Kidney epithelial cell (primary cell): ENCODE data around the gene OR4M2. TPM values are rescaled to one million over a fixed set of nuclear protein-coding genes. Genes with fewer than 3 reads are reported as not detected.
"Not testable (repeated sequence)": the region's sequence is repeated elsewhere in the genome, so short reads cannot be mapped to it uniquely, and the experiment has no call there.

ENCODE experiments used
- DNase-seq: peaks from one replicate; pipeline ENCODE4 v3.0.0-alpha.2; 2010; ENCODE audit warnings: low read depth
- H3K27me3 ChIP-seq: 2 replicates; pipeline ENCODE4 v1.6.0; 2011; ENCODE audit warnings: low read length; ENCODE audit not compliant: control insufficient read depth, insufficient read depth
- H3K36me3 ChIP-seq: 2 replicates; pipeline ENCODE4 v1.5.1; 2011; ENCODE audit warnings: low read length; ENCODE audit not compliant: control insufficient read depth, insufficient read depth
- H3K4me3 ChIP-seq: 2 replicates; pipeline ENCODE4 v1.5.1; 2011; ENCODE audit warnings: low read depth, mild to moderate bottlenecking, control low read depth, low read length
- total RNA-seq: library from RNA; depleted of rRNA; stranded (reverse); fragments of >200 nt; gene quantifications from 2 replicates; pipeline ENCODE4 v1.2.3, GENCODE V29; 2015

The OR4M2 gene
- not detected in 2 replicates for total RNA-seq

- not testable (repeated sequence) for H3K27me3 ChIP-seq, DNase-seq, H3K4me3 ChIP-seq, H3K36me3 ChIP-seq
Observed at GRCh38 chr15:22080227-22080626, at the start of gene OR4M2. TSS of gene OR4M2 (plus strand) at chr15:22080527. CDS start at chr15:22080625, 98 bp downstream.

GRCh38 chr15:22069267-22069666, 11.1 kb upstream of the OR4M2 start:
- not testable (repeated sequence) for H3K27me3 ChIP-seq, H3K36me3 ChIP-seq, DNase-seq, H3K4me3 ChIP-seq

GRCh38 chr15:22081386-22081785, 1.1 kb downstream of the OR4M2 start:
- not testable (repeated sequence) for DNase-seq, H3K27me3 ChIP-seq, H3K36me3 ChIP-seq, H3K4me3 ChIP-seq

- not testable (repeated sequence) for H3K36me3 ChIP-seq, H3K27me3 ChIP-seq, H3K4me3 ChIP-seq, DNase-seq
Observed at GRCh38 chr15:22098616-22099253, 18.4 kb downstream of the OR4M2 start.

- not testable (repeated sequence) for H3K27me3 ChIP-seq, DNase-seq, H3K4me3 ChIP-seq, H3K36me3 ChIP-seq
Observed at GRCh38 chr15:22099289-22099891, 19.1 kb downstream of the OR4M2 start.

- H3K27me3 ChIP-seq, DNase-seq, H3K36me3 ChIP-seq, H3K4me3 ChIP-seq: not testable (repeated sequence)
Observed at GRCh38 chr15:22122033-22122432, 41.7 kb downstream of the OR4M2 start.

Other genes with a start within 250 kb of the OR4M2 start
- gene POTEB, start 202.8 kb upstream of the OR4M2 start, total RNA-seq = not detected in 2 replicates